HG02884 (cell line): ENCODE results near the gene CDT1.

Experiments used
- ATAC-seq: cut with Tn5 transposase; IDR thresholded peaks from one replicate; pipeline ENCODE4 v1.9.1; 2021; ENCODE audit warnings: mild to moderate bottlenecking, moderate library complexity; ENCODE audit not compliant: unreplicated experiment

CDT1 gene

GRCh38 chr16:88835383-88835782 is 31.8 kb downstream of the CDT1 start:
- no peak for ATAC-seq

DNA sequence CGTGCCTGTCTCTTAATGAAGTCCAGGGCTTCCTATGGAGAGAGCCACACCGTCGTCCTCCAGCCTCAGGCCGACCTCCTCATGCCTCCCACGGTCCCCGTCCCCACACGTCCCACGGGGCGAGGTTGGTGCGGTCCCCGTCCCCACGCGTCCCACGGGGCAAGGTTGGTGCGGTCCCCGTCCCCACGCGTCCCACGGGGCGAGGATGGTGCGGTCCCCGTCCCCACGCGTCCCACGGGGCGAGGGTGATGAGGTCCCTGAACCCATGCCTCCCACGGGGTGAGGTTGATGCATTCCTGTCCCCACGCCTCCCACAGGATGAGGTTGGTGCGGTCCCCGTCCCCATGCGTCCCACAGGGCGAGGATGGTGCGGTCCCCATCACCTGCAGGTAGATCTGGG is 32.2 kb downstream of the CDT1 start:
- ATAC-seq, result no peak

DNA sequence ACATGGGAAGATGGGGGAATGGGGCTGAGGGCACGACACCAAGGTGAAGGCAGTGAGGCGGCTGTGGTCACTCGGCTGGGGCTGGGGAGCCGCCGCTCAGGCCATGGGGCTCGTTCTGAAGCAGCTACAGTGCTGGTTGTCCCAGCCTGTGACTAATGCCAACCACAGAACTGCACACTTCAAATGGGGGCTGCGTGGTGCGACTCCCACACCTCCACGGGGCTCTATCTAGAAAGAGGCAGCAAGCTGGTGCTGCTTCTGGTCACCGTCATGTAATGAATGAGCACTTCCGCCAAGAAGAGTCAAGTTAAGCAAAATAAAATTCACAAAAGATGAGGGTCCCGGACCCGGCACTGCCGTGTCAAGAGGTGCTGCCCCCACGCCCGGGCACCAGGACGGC is 33.2 kb downstream of the CDT1 start:
- ATAC-seq, result no peak

GRCh38 chr16:88837806-88838205 is 34.2 kb downstream of the CDT1 start:
- ATAC-seq, result no peak

- ATAC-seq, result no peak
Observed at GRCh38 chr16:88838566-88838965, 35.0 kb downstream of the CDT1 start.

GRCh38 chr16:88839026-88839529 is 35.5 kb downstream of the CDT1 start:
- ATAC-seq, result no peak

GRCh38 chr16:88839745-88840599 is 36.4 kb downstream of the CDT1 start:
- no peak for ATAC-seq

- ATAC-seq, result no peak
Observed at GRCh38 chr16:88840600-88841215, 37.1 kb downstream of the CDT1 start.

DNA sequence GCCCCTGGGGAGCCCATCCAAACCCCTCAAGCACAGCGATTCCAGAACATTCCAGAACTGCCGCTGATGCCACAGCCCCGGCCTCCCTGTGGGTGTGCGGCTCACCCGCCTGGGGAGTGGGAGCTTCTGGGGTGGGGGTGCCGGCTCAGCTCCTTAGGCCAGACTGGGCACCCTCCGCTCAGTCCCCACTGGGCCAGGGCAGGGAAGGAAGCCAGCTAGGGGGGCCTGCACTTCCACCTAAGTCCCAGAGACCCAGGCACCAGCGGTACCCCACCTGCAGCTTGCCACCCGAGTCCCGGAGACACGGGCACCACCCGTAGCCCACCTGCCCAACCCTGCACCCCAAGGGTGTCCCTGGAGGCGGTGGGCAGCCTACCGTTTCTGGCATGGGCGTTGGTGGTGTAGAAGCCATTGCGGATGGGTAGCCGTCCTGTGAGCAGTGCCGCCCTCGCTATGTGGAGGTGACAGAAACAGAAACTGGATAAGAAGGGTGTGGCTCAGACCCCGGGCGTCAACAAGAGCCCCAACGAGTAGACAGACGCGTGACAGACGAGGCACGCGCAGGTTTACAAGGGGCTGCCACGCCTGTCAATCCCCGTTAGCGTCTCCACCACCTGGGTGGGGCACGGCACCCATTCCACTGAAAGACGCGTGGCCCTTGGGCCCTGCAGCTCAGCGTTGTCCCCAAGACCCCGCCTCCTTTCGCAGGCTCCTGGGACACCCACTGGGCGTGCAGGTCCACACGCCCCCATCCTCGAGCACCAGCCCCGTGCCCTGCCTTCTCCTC is 38.1 kb downstream of the CDT1 start:
- ATAC-seq, result no peak

GRCh38 chr16:88842308-88842756 is 38.7 kb downstream of the CDT1 start:
- ATAC-seq, result no peak

DNA sequence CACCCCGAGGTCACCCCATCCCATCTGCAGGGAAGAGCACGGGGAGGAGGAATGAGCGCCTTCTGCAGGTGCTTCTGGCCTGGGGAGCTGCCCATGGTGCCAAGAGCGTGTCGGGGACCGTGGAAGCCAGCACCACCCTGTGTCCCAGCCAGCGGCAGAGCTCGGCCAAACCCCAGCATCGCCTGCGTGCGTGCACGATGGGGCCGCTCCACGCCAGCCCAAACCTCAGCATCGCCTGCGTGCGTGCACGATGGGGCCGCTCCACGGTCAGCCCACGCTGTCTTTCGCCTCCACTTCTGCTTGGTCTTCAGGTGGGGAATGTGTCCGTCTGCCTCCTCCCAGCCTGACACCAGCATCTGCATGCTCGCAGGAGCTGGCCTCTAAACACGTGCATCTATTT is 39.2 kb downstream of the CDT1 start:
- ATAC-seq, result no peak

- ATAC-seq, result no peak
Observed at GRCh38 chr16:88843256-88843655, 39.7 kb downstream of the CDT1 start.

GRCh38 chr16:88844419-88845036 is 40.9 kb downstream of the CDT1 start:
- ATAC-seq, result no peak

GRCh38 chr16:88846088-88846487 is 42.5 kb downstream of the CDT1 start:
- ATAC-seq, result no peak

- ATAC-seq, result no peak
Observed at GRCh38 chr16:88847654-88848053, 44.1 kb downstream of the CDT1 start.

GRCh38 chr16:88848557-88848956 is 45.0 kb downstream of the CDT1 start:
- no peak for ATAC-seq

DNA sequence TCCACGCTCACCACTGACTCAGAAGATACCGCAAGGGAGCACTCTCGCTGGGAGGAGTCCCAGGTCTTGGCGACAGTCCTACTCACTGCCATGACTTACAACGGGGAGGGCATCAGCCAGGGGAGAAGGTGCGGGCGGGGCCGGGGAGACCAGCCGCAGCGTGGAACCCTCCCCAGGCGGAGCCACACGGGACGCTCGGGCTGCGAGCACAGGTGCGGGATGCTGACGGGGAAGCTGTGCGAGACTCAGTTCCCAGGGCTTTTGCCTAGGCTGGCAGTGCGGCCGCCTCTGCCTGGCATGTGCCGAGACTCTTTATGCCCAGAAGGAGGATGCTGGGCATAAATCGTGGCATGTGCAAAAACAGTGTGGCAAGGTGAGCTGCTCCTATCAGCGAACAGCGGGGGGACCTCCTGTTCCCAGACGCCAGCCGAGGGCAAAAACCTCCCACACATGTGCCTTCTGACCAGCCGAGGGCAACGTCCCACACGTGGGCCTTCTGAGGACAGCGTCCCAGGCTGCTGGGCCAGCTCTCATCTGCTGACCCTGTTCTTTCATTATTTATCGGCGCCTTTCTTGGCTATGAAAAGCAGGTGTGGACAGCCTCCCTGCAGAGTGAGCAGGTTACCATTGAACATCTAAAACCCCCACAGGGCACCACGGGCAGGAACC is 47.1 kb downstream of the CDT1 start:
- no peak for ATAC-seq

DNA sequence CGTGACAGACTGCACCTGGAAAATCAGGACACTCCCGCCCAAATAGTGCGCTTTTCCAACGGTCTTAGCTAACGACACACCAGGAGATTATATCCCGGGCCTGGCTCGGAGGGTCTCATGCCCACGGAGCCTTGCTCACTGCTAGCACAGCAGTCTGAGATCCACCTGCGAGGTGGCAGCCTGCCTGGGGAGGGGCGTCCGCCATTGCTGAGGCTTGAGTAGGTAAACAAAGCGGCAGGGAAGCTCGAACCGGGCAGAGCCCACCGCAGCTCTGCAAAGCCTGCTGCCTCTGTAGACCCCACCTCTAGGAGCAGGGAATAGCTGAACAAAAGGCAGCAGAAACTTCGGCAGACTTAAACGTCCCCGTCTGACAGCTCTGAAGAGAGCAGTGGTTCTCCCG is 48.0 kb downstream of the CDT1 start:
- ATAC-seq, result no peak

DNA sequence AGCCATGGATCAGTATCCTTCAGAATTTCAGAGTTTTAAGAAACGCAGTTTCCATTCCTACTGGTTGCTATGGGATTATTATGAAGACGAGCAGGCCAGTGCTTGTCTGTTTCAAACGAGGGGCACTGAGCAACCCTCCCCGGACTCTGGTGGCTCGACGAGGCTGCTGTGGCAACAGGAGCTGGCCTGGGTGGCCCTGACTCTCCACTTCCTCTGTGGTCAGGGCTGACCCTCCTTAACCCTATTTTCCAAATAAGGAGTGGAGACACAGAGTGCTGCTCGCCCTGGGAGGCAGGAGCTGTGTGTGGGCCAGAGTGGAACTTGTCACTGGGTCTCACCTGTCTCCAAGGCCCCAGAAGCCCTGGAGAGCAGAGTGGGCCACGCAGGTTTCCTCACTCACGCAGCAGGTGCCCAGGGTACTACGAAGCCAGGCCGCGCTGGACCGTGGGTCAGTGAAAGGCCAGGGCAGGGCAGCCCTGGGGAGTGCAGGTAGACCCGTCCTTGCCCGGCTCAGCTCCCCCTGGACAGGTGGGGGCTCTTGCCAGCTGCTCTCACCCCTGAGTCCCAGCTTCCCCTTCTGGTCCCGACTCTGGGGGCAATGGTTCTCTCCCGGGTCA is 49.8 kb downstream of the CDT1 start:
- no peak for ATAC-seq
